Measurements from ENCODE around the gene FAM20C.

The FAM20C gene

GRCh38 chr7:191981-192649 lies at the start of gene FAM20C:
Gene FAM20C (plus strand): TSS chr7:192571. CDS start chr7:193200, 629 bp downstream.
- DNase-seq: peak; percentile 66

GRCh38 chr7:143145-143751 lies 49.1 kb upstream of the FAM20C start:
- no peak for DNase-seq

DNA sequence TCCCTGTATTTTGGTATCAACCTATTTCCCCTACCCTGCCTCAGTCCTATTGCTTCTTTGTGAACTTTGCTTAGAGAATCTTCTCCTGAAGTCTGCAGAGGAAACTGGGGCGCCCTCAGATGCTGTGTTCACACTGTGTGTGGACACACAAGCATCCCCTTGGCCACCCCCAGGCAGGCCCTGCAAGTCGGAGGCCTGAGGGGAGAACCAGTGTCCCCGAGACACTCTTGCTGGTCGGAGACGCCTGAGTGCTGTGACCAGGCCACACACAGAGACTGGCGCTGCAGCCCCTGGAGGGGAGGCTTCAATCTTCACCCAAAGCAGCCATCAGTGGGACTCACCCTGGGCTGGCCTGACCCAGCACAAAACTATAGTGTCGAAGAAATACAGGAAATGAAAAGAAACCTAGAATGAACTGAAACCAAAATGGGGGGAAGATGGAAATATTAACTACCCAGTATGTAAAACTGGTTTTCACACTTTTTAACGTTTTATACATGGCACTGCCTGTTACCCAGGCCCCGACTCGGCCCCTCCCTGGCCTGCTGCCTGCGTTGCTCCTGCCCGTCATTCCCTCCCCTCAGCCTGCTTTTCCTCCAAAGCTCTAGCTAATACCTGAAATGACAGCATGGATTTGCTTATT lies 48.4 kb upstream of the FAM20C start:
- DNase-seq: no peak

GRCh38 chr7:144454-144826 lies 47.9 kb upstream of the FAM20C start:
- DNase-seq: no peak

DNA sequence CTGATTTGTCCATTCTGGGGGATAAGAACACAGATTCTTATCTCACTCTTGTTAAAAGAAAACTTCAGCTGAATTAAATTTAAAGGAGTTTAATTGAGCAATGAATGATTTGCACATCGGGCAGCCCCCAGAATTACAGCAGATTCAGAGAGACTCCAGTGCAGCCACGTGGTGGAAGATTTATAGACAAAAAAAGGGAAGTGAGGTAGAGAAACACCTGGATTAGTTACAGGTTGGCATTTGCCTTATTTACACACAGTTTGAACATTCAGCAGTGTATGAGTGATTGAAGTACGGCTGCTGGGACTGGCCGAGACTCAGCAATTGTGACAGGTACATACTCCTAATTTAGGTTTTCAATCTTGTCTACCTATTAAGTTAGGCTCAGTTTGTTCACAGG lies 46.5 kb upstream of the FAM20C start:
- no peak for DNase-seq

DNA sequence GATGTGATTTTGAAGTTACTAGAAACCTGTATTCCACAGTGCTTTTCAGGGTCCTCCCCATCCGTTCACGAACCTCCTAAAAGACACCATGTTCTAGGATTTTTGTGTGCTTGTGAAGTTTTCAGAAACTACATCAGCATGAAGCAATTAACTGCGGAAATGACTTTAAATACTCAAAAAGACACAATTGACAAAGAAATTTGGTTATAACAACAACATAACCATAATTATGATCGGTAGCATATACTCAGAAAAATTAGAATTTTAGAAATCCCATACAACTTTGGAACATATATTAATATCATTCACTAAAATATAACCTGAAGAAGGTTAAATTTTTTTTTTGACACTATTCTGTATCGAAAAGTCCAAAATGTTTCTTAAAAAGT lies 43.8 kb upstream of the FAM20C start:
- DNase-seq: no peak

- DNase-seq: peak; percentile 96
Observed at GRCh38 chr7:148932-149790, 43.2 kb upstream of the FAM20C start.

DNA sequence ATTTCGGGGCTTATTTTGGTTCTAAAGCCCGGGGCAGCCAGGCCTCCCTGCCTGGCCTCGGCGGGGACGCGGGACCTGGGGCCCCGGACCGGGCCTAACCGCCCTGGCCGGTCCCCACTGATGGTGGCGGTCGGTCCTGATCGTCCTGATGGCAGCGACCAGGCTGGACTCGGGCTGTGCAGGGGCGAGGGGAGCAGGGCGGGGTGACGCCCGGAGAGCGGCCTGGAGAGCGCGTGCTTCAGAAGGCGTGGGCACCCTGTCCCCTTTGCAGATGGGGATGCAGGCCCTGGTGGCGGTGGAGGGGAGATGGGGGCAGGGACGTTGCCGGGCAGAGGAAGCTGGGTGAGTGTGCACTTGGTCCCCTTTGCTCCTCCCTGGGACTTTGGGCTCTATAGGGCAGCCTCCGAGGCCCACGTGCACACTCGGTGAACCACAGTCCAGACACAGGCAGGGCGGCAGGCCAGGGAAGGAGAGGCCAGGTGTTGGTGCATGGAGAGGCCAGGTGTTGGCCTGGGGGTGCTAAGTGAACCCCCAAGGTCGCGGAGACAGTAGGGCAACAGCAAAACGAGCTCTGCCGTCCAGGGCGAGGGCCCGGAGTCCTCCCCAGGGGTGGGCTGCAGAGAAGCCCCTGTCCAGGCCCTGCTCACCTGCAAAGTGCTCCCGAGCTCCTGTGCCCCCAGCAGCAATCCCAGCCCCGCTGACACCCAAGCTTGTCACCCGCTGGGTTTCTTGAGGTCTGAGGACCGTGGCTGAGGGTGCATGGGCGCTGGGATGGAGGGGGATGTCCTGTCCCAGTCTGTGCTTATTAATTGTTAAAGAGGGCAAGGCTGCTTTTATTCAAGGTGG lies 42.4 kb upstream of the FAM20C start:
- DNase-seq: no peak

- no peak for DNase-seq
Observed at GRCh38 chr7:150811-151221, 41.6 kb upstream of the FAM20C start.

GRCh38 chr7:151346-152050 lies 40.9 kb upstream of the FAM20C start:
- no peak for DNase-seq

DNA sequence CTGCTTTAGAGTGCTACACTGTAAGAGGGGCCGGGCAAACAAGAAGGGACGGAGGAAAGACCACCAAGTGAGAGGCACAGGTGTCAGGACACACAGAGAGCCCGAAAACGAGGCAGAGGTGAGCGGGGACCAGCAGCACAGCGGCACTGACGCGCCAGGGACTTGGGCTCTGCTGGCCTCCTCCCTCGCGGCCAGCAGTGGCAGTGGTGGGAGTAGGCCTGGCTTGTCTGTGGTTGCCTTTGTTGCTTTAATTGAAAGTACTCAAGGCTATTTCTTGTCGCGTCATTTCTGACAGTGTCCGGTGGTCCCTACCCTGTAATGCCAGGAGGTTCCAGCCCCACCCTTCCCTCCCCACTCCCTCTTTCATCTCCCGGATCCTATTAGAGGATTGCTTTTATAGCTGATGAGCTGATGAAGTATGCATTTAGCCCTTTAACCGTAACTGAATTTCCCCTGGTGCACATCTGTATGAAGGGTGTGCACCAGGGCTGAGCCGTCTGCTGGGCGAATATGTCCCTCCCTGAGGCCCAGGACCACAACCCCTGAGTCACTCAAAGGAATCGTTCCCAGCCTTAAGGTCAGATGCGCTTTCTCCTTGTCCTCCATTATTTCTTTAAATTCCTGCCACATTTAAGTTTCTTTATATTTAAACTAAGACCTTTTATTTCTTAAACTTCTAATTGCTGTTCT lies 39.5 kb upstream of the FAM20C start:
- no peak for DNase-seq

DNA sequence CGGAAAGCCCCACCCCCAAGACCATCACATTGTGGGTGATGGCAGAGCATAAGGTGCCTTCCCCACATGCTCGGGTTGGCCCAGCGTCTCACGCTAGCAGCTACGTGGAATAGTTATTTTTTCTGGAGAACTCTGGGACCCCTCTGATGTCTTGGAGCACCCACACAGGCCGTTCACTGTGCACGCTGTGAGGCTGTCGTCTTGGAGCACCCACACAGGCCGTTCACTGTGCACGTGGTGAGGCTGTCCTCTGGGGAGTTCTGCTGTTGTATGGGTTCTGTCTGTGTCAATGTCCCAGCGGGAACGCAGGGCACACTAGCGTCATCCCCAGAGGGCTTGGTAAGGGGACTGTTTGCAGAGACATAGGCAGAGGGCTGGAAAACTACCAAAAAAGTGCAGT lies 38.8 kb upstream of the FAM20C start:
- no peak for DNase-seq

DNA sequence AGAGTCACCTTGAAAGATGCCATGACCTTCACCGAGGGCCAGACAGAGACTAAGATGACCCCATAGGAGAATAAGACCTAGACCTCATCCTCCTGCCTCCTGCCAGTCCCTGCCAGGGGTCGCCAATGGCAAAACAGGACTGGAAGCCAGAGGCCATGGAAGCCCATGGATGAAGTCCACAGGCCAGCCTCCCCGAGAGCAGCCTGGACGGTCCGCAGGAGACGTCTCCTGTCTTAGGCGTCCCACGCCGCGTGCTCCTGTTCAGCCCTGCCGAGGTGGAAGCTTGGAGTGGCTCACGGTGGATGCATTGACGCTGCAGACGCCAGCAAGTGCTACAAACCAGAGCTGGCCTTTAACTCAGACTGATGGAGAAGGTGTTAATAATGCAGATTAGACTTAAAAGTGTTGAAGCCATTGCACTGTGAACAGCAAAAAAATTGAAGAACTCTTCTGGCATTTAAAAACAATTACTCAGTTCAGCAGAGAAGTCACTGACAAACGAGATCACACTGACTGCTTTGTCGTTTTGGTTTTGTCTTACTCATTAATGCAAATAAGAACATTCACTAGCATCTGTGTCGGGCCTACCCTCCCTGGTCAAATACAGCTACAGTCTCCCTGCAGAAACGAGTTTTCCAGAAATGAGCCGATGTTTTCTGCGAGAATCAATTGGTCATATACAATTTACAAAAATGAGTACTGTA lies 38.1 kb upstream of the FAM20C start:
- DNase-seq: no peak

GRCh38 chr7:155469-155900 lies 36.9 kb upstream of the FAM20C start:
- no peak for DNase-seq

DNA sequence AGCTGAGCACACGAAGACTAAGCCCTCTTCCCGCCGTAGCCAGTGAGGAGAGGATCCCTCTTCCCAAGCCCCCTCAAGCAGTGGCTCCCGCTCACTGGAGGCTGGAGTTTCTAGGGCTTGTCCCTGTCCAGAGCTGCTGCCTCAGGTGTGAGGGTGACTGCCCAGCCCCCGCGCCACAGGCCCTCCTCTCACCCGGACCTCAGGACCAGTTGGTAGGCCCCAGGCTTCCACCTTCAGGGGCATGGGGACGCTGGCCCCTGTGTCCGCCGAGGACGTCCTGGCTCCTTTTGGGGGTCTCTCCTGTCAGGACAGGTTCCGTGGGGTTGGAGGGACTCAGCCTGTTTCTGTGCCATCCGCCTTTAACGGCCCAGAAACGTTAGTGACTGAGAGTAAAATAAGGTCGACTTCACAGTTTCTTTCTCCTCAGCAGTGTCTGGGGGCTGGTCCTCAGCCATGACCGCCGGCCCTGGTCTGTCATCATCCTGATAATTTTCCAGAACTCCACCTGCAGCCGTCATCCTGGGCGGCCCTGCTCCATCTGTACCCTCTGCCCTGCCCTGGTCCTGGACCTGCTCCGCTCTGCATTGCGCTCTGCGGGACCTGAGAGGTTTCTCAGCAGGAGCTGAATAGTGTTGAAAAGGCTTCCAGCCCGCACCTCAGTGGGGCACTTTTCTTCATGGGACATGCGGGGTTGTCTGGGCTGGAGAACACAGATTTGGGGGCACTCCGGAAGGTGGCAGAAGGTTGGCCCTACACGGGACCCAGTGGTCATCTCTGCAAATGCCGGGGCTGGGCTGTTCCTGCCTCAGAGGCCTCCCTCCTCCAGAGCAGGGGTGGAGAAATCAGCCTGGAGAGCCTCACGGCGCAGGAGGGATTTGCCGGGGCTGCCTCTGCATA lies 36.0 kb upstream of the FAM20C start:
- DNase-seq: no peak

- DNase-seq: no peak
Observed at GRCh38 chr7:157008-157310, 35.4 kb upstream of the FAM20C start.

DNA sequence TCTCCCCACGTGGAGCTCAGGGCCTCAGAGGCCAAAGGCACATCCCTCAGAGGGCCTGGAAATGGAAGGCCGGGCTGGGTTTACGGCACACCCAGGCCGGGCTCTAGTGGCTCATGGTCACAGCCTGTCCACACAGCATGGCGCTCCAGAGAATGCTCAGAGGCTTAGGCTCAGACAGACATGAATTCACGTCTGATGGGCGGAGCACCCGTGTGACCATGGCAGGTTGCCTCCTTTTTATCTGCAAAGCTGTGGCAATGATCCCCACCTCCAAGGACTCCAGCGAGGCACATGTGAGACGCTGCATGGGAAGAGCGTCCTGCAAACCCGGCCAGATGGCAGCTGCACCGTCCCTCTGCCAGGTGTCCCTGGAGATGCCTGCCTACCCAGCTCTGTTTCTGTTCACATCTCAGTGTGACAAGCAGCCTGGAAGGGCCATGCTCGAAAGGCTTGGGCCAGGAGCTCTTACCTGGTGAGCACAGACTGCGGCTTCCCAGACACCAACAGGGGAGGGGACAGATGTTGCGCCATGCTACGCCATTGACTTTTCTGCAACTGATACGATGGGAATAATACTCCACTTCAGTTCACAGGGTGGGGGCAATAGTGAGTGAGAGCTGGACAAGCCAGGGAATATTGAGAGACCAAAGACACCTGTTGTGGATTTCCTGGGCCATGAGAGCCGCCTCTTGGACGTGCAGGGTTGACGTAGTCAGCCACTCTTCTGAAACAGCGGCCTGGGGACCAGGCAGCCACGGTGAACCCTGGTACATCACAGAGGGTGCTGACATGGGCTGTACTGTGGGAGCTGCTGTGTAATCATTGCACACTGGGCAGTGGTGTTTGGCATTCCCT lies 34.4 kb upstream of the FAM20C start:
- no peak for DNase-seq

DNA sequence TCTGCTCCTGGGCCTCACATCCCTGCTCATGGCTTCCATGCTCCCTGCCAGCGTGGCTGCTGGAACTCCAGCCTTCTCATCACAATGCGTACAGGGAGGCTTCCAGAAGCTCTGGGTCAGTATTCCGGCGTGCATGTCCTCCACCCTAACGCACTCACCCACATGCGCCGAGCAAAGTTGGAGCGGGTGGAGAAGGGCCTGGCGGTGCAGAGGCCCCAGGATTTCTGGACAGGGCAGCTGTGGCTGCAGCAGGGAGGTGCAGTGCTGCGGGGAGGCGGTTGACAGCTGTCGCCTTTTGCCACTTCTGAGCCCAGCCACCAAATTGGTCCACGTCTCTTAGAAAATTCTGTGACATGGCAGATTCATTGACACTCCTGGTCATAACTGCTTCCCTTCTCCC lies 33.6 kb upstream of the FAM20C start:
- DNase-seq: no peak

All from amniotic stem cell (primary cell).